ENCODE data around the gene RERE.

The RERE gene

DNA sequence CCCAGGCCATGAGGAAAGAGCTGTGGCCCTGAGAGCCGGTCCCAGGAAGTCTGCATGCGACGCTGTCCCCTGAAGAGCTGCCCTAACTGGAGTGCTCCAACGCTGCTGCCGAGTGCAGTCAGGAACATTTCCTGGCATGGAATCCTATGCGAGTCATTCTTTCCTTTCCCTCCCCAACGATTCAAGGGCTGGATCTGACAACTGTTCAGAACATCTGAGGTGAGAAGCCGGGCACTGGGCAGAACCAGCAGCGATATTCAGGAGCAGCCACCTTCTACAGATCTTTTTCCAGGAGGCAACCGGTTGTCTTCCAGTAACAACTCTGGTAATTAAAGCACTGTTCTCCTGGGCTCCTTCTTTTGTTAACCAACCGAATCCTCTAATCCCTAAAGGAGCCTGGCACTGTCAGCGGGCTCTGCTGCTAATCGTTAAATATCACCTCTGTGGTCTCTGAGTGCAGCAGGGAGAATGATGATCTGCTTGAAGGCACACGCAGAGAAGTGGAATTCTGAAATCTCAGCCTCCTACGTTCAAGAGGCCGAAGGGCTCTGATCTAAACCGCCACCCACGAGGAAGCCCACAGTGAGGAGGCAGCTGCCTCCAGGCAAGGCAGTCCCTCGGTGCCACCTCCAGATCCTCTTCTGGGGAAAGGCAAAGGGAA, 443.7 kb downstream of the RERE start:
- Histone ChIP-seq H2AFZ (ENCODE audit: low read depth, low read length) (no peak overlapping the region), H3K4me2 (ENCODE audit: insufficient read depth, low read length) (no peak overlapping the region), H3K9ac (ENCODE audit: low read depth, low read length) (no peak overlapping the region), H3K4me3 (ENCODE audit: low read depth in 1 of 2, low read length in 2 of 2) (no peak overlapping the region), H3K4me1 (ENCODE audit: insufficient read depth, low read length) (no peaks in the 10 kb centered on the region), H3K36me3 (ENCODE audit: insufficient read depth, low read length) (no peaks in the 10 kb centered on the region), H3K27ac (ENCODE audit: low read length) (no peak overlapping the region), H3K79me2 (ENCODE audit: insufficient read depth, low read length) (0 out of 2 replicates have a peak, but pooled peaks cover 3% of the 10 kb centered on the region), H3K9me3 (ENCODE audit: insufficient read depth, low read length, severe bottlenecking) (no peaks in the 10 kb centered on the region), H3K27me3 (ENCODE audit: insufficient read depth, low read length, poor library complexity) (no peaks in the 10 kb centered on the region), H4K20me1 (ENCODE audit: insufficient read depth, low read length) (peaks cover 30% of the 10 kb centered on the region)
- ATAC-seq (ENCODE audit: insufficient read depth, low read depth) (no peak), DNase-seq (no peak)
- no peak for TF ChIP-seq EZH2 (IDR thresholded peaks at IDR 0.05; ENCODE audit: borderline replicate concordance, low read depth, low read length, severe bottlenecking)
- TF ChIP-seq, protein P1, sequence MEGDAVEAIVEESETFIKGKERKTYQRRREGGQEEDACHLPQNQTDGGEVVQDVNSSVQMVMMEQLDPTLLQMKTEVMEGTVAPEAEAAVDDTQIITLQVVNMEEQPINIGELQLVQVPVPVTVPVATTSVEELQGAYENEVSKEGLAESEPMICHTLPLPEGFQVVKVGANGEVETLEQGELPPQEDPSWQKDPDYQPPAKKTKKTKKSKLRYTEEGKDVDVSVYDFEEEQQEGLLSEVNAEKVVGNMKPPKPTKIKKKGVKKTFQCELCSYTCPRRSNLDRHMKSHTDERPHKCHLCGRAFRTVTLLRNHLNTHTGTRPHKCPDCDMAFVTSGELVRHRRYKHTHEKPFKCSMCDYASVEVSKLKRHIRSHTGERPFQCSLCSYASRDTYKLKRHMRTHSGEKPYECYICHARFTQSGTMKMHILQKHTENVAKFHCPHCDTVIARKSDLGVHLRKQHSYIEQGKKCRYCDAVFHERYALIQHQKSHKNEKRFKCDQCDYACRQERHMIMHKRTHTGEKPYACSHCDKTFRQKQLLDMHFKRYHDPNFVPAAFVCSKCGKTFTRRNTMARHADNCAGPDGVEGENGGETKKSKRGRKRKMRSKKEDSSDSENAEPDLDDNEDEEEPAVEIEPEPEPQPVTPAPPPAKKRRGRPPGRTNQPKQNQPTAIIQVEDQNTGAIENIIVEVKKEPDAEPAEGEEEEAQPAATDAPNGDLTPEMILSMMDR (IDR thresholded peaks at IDR 0.05; ENCODE audit: borderline replicate concordance, extremely low read depth, low read length, poor library complexity, severe bottlenecking) = no peak

DNA sequence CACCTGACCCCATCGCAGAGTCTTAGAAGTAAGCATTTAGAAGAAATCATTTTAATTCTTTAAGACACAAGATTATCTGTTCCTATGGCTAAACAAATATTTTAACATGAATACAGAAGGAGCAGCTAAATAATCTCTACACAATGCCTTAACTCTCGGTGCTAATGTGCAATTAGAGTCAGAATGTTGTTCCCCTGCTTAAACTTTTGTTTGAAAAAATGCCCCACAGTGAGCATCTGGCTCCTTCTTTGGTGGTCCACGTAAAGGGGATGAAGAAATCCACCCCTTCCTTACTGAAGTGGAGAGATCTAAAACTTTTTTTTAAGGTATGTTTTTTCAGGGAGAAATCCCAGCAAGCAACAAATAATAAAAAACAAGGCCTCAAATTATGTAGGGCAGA, 444.3 kb downstream of the RERE start:
- Histone ChIP-seq H3K4me3 (ENCODE audit: low read depth in 1 of 2, low read length in 2 of 2) (no peak overlapping the region), H3K4me2 (ENCODE audit: insufficient read depth, low read length) (no peak overlapping the region), H3K79me2 (ENCODE audit: insufficient read depth, low read length) (0 out of 2 replicates have a peak, but pooled peaks cover 3% of the 10 kb centered on the region), H3K27ac (ENCODE audit: low read length) (no peak overlapping the region), H2AFZ (ENCODE audit: low read depth, low read length) (no peak overlapping the region), H3K9ac (ENCODE audit: low read depth, low read length) (no peak overlapping the region), H3K9me3 (ENCODE audit: insufficient read depth, low read length, severe bottlenecking) (no peaks in the 10 kb centered on the region), H4K20me1 (ENCODE audit: insufficient read depth, low read length) (peaks cover 26% of the 10 kb centered on the region), H3K27me3 (ENCODE audit: insufficient read depth, low read length, poor library complexity) (no peaks in the 10 kb centered on the region), H3K36me3 (ENCODE audit: insufficient read depth, low read length) (no peaks in the 10 kb centered on the region), H3K4me1 (ENCODE audit: insufficient read depth, low read length) (no peaks in the 10 kb centered on the region)
- ATAC-seq (ENCODE audit: insufficient read depth, low read depth) (no peak), DNase-seq (no peak)
- no peak for TF ChIP-seq EZH2 (IDR thresholded peaks at IDR 0.05; ENCODE audit: borderline replicate concordance, low read depth, low read length, severe bottlenecking)
- TF ChIP-seq, protein P1 (IDR thresholded peaks at IDR 0.05; ENCODE audit: borderline replicate concordance, extremely low read depth, low read length, poor library complexity, severe bottlenecking) = no peak

DNA sequence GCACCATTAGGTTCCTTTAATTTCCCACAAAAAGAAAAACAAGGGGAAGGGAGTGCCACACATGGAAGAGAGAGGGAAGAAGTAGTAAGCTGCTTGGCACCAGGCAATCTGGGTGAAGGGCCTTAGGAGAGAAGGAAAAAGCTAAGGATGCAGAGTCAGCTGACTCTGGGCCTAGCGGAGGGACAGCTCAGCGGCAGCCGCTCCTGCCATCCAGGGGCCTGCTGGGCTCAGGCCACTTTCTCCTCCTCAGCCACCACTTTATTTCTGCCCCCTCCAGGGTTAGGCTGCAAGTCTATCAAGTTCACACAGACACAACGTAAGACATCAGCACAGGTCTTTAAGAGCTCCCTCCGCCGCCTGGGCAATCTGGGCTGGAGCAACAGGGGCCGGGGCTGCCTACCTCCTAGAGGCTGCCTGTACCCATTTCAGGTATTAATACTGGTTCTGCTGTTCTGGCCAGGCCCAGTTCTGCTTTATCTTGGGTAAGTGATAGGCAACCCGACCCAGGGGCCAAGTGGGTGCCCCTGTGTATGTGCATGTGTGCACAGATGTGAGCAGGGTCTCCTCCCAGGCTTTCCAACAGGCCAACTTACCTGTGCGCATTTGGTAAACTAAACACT, 446.0 kb downstream of the RERE start:
- Histone ChIP-seq H3K4me3 (ENCODE audit: low read depth in 1 of 2, low read length in 2 of 2) (no peak overlapping the region), H2AFZ (ENCODE audit: low read depth, low read length) (no peak overlapping the region), H3K27ac (ENCODE audit: low read length) (no peak overlapping the region), H3K4me2 (ENCODE audit: insufficient read depth, low read length) (no peak overlapping the region), H3K79me2 (ENCODE audit: insufficient read depth, low read length) (0 out of 2 replicates have a peak, but pooled peaks cover 5% of the 10 kb centered on the region), H3K9me3 (ENCODE audit: insufficient read depth, low read length, severe bottlenecking) (no peaks in the 10 kb centered on the region), H3K36me3 (ENCODE audit: insufficient read depth, low read length) (no peaks in the 10 kb centered on the region), H3K27me3 (ENCODE audit: insufficient read depth, low read length, poor library complexity) (no peaks in the 10 kb centered on the region), H4K20me1 (ENCODE audit: insufficient read depth, low read length) (peaks cover 32% of the 10 kb centered on the region), H3K4me1 (ENCODE audit: insufficient read depth, low read length) (no peaks in the 10 kb centered on the region), H3K9ac (ENCODE audit: low read depth, low read length) (no peak overlapping the region)
- no peak for ATAC-seq (ENCODE audit: insufficient read depth, low read depth)
- TF ChIP-seq, protein P1 (IDR thresholded peaks at IDR 0.05; ENCODE audit: borderline replicate concordance, extremely low read depth, low read length, poor library complexity, severe bottlenecking) = no peak
- TF ChIP-seq EZH2 (IDR thresholded peaks at IDR 0.05; ENCODE audit: borderline replicate concordance, low read depth, low read length, severe bottlenecking) = no peak
- DNase-seq = no peak
